Liver (tissue), 3 donors: ENCODE results near the gene MDN1.

Source experiments
- CTCF ChIP-seq: fragments of 150-350 bp; IDR thresholded peaks from 2 replicates; pipeline ENCODE4 v1.5.1; 2017; ENCODE audit warnings: improper control_type of control experiment, low read depth, low read length; ENCODE audit not compliant: missing input control
- FOXA1 ChIP-seq: IDR thresholded peaks from 2 replicates; pipeline ENCODE4 v1.6.1; 2016; ENCODE audit warnings: antibody characterized with exemption
- GABPA ChIP-seq, 2 donors: IDR thresholded peaks in 1 of 2; conservative IDR thresholded peaks in 1 of 2; 2 replicates each; pipeline ENCODE4 v1.6.1; 2016; ENCODE audit warnings: antibody characterized with exemption in 2 of 2, mild to moderate bottlenecking in 1 of 2, moderate library complexity in 1 of 2
- HNF4A ChIP-seq, 2 donors: conservative IDR thresholded peaks; 2 replicates each; pipeline ENCODE4 v1.6.1; 2016; ENCODE audit warnings: antibody characterized with exemption in 2 of 2, mild to moderate bottlenecking in 2 of 2
- RAD21 ChIP-seq, 2 donors: IDR thresholded peaks; 2 replicates each; pipeline ENCODE4 v1.6.1; 2016; ENCODE audit warnings: antibody characterized with exemption in 2 of 2, mild to moderate bottlenecking in 2 of 2
- SP1 ChIP-seq: IDR thresholded peaks from 2 replicates; pipeline ENCODE4 v1.6.1; 2018; ENCODE audit warnings: antibody characterized with exemption, mild to moderate bottlenecking
- TAF1 ChIP-seq: conservative IDR thresholded peaks from 2 replicates; pipeline ENCODE4 v1.6.1; 2016; ENCODE audit warnings: antibody characterized with exemption, mild to moderate bottlenecking
- YY1 ChIP-seq: IDR thresholded peaks from 2 replicates; pipeline ENCODE4 v1.6.1; 2016; ENCODE audit warnings: antibody characterized with exemption, mild to moderate bottlenecking
- TF ChIP-seq, protein P1 (sequence below): IDR thresholded peaks from 2 replicates; pipeline ENCODE4 v1.6.1; 2016; ENCODE audit warnings: antibody characterized with exemption
- TF ChIP-seq, protein P2 (sequence below): IDR thresholded peaks from 2 replicates; pipeline ENCODE4 v1.6.1; 2016; ENCODE audit warnings: antibody characterized with exemption, mild to moderate bottlenecking
- TF ChIP-seq, protein P3 (sequence below): IDR thresholded peaks from 2 replicates; pipeline ENCODE4 v1.6.1; 2016; ENCODE audit warnings: antibody characterized with exemption
- TF ChIP-seq, protein P4 (sequence below): IDR thresholded peaks from 2 replicates; pipeline ENCODE4 v1.6.1; 2016; ENCODE audit warnings: antibody characterized with exemption
- donor health status: healthy.
- donor health status: healthy.

GRCh38 chr6:89685311-89685710, 134.3 kb downstream of the MDN1 start:
- TF ChIP-seq TAF1 (no peak), CTCF (no peak), YY1 (no peak), HNF4A (conservative IDR thresholded peaks at IDR 0.05) (no peak), GABPA (IDR thresholded peaks at IDR 0.05 in 1 of 2, conservative IDR thresholded peaks at IDR 0.05 in 1 of 2) (no peak), SP1 (no peak), FOXA1 (no peak), RAD21 (IDR thresholded peaks at IDR 0.05) (no peak)
- TF ChIP-seq, protein P1, sequence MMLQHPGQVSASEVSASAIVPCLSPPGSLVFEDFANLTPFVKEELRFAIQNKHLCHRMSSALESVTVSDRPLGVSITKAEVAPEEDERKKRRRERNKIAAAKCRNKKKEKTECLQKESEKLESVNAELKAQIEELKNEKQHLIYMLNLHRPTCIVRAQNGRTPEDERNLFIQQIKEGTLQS = no peak
- TF ChIP-seq, protein P2, sequence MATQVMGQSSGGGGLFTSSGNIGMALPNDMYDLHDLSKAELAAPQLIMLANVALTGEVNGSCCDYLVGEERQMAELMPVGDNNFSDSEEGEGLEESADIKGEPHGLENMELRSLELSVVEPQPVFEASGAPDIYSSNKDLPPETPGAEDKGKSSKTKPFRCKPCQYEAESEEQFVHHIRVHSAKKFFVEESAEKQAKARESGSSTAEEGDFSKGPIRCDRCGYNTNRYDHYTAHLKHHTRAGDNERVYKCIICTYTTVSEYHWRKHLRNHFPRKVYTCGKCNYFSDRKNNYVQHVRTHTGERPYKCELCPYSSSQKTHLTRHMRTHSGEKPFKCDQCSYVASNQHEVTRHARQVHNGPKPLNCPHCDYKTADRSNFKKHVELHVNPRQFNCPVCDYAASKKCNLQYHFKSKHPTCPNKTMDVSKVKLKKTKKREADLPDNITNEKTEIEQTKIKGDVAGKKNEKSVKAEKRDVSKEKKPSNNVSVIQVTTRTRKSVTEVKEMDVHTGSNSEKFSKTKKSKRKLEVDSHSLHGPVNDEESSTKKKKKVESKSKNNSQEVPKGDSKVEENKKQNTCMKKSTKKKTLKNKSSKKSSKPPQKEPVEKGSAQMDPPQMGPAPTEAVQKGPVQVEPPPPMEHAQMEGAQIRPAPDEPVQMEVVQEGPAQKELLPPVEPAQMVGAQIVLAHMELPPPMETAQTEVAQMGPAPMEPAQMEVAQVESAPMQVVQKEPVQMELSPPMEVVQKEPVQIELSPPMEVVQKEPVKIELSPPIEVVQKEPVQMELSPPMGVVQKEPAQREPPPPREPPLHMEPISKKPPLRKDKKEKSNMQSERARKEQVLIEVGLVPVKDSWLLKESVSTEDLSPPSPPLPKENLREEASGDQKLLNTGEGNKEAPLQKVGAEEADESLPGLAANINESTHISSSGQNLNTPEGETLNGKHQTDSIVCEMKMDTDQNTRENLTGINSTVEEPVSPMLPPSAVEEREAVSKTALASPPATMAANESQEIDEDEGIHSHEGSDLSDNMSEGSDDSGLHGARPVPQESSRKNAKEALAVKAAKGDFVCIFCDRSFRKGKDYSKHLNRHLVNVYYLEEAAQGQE = no peak
- TF ChIP-seq, protein P3, sequence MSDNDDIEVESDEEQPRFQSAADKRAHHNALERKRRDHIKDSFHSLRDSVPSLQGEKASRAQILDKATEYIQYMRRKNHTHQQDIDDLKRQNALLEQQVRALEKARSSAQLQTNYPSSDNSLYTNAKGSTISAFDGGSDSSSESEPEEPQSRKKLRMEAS = no peak
- TF ChIP-seq, protein P4, sequence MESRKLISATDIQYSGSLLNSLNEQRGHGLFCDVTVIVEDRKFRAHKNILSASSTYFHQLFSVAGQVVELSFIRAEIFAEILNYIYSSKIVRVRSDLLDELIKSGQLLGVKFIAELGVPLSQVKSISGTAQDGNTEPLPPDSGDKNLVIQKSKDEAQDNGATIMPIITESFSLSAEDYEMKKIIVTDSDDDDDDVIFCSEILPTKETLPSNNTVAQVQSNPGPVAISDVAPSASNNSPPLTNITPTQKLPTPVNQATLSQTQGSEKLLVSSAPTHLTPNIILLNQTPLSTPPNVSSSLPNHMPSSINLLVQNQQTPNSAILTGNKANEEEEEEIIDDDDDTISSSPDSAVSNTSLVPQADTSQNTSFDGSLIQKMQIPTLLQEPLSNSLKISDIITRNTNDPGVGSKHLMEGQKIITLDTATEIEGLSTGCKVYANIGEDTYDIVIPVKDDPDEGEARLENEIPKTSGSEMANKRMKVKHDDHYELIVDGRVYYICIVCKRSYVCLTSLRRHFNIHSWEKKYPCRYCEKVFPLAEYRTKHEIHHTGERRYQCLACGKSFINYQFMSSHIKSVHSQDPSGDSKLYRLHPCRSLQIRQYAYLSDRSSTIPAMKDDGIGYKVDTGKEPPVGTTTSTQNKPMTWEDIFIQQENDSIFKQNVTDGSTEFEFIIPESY = no peak
